ENCODE data around the gene UFSP2. TPM values are rescaled to one million over a fixed set of nuclear protein-coding genes. Genes with fewer than 3 reads are reported as not detected.

Gene UFSP2
- total RNA-seq, 1 donor from 2014 or later: 62.6 TPM

DNA sequence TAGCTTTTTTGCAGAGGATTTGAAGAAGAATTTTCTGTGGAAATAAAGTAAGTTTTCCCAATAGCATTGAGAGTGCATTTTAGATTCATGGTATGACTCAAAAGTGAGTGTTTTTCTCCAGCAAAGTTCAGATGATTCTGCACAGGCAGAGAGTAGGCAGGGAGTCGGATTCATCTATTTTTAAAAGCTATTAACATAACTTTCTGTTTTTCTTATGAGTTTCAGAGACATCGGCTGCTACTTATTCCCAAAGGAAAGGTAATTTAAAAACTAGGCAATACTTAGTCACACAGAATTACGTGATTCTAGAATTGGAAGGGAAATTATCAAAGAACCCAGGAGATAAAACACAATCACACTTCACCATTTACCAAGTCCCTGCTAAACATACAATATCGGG, 41.3 kb upstream of the UFSP2 start:
- peaks cover 6 to 10% (median 8%) of the 10 kb centered on the region in 3 donors for H3K4me1 ChIP-seq (ENCODE audit: control insufficient read depth in 3 of 3, insufficient read depth in 3 of 3, low read length in 3 of 3)
- H3K27me3 ChIP-seq (ENCODE audit: control insufficient read depth in 3 of 3, insufficient read depth in 3 of 3, low read length in 3 of 3): no peaks in the 10 kb centered on the region
- no peak overlapping the region for H3K9ac ChIP-seq (ENCODE audit: low read depth in 1 of 3, low read length in 3 of 3)
- no peak overlapping the region for H3K27ac ChIP-seq (ENCODE audit: low read depth, low read length)
- no peaks in the 10 kb centered on the region for H3K36me3 ChIP-seq (ENCODE audit: control insufficient read depth in 3 of 3, insufficient read depth in 3 of 3, low read length in 3 of 3)
- no peaks in the 10 kb centered on the region for H3K9me3 ChIP-seq (ENCODE audit: control insufficient read depth in 3 of 3, low read length in 3 of 3)
- no peak overlapping the region for H3K4me3 ChIP-seq (ENCODE audit: low read length in 3 of 3)

DNA sequence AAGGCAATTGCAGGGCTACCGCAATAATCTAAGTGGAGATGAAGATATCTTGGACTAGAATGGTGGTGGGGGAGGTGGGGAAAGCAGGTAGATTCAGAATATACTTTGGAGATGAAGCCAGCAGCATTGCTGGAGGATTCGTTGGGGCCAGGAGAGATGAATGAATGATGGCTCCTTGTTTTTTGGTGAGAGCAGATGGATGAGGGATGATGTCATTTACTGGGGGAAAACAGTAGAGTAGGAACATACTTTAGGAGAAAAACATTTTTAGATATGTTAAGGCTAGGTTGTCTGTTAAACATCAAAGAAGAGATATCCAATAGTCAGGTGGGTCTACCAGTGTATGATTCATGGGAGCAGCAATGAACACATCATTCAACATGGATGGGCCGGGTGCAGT, 39.9 kb upstream of the UFSP2 start:
- Histone ChIP-seq H3K27me3 (ENCODE audit: control insufficient read depth in 3 of 3, insufficient read depth in 3 of 3, low read length in 3 of 3) (no peaks in the 10 kb centered on the region), H3K4me1 (ENCODE audit: control insufficient read depth in 3 of 3, insufficient read depth in 3 of 3, low read length in 3 of 3) (peaks cover 4 to 7% (median 4%) of the 10 kb centered on the region in 3 donors), H3K36me3 (ENCODE audit: control insufficient read depth in 3 of 3, insufficient read depth in 3 of 3, low read length in 3 of 3) (no peaks in the 10 kb centered on the region), H3K9me3 (ENCODE audit: control insufficient read depth in 3 of 3, low read length in 3 of 3) (no peaks in the 10 kb centered on the region), H3K27ac (ENCODE audit: low read depth, low read length) (no peak overlapping the region), H3K4me3 (ENCODE audit: low read length in 3 of 3) (no peak overlapping the region), H3K9ac (ENCODE audit: low read depth in 1 of 3, low read length in 3 of 3) (no peak overlapping the region)

DNA sequence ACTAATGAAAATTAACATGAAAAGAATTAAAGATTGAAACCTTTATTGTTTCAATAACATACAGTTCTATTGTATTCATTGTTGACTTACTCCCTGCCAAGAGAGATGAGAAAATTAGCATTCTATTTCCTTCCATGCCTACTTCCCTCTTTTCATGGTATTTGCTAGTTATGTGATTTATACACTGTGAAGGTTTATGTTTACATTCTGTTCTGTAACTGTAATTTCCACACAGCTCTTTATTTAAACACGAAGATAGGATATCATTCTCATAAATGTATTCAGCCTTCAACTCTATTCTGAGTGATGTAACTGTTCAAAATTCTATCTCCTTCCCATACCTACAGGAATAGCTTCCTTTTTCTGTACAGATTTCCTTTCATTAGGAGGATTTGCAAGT, 39.1 kb upstream of the UFSP2 start:
- no peaks in the 10 kb centered on the region for H3K4me1 ChIP-seq (ENCODE audit: control insufficient read depth in 3 of 3, insufficient read depth in 3 of 3, low read length in 3 of 3)
- H3K27me3 ChIP-seq (ENCODE audit: control insufficient read depth in 3 of 3, insufficient read depth in 3 of 3, low read length in 3 of 3): no peaks in the 10 kb centered on the region
- no peak overlapping the region for H3K27ac ChIP-seq (ENCODE audit: low read depth, low read length)
- H3K9ac ChIP-seq (ENCODE audit: low read depth in 1 of 3, low read length in 3 of 3): no peak overlapping the region
- H3K4me3 ChIP-seq (ENCODE audit: low read length in 3 of 3): no peak overlapping the region
- H3K9me3 ChIP-seq (ENCODE audit: control insufficient read depth in 3 of 3, low read length in 3 of 3): no peaks in the 10 kb centered on the region
- no peaks in the 10 kb centered on the region for H3K36me3 ChIP-seq (ENCODE audit: control insufficient read depth in 3 of 3, insufficient read depth in 3 of 3, low read length in 3 of 3)

DNA sequence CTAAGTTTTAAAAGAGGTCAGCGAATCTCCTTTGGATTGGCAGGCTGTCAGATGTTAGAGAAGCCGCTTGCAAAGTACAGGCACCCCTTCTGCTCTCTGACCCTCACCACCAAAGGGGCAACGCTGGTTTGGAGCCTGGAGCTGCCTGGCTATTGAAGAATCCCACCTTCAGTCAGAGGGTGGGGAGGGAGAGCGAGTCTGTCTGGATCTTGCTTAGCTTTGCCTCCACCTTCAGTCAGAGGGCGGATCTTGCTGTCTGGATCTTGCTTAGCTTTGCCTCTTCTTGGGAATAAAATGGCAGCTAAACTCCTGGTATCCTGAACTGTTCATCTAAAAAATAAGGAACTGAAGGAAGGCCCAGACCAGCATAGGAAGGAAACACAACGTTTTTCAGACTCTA, 38.4 kb upstream of the UFSP2 start:
- Histone ChIP-seq H3K36me3 (ENCODE audit: control insufficient read depth in 3 of 3, insufficient read depth in 3 of 3, low read length in 3 of 3) (no peaks in the 10 kb centered on the region), H3K27ac (ENCODE audit: low read depth, low read length) (no peak overlapping the region), H3K9me3 (ENCODE audit: control insufficient read depth in 3 of 3, low read length in 3 of 3) (no peaks in the 10 kb centered on the region), H3K9ac (ENCODE audit: low read depth in 1 of 3, low read length in 3 of 3) (no peak overlapping the region), H3K4me3 (ENCODE audit: low read length in 3 of 3) (no peak overlapping the region), H3K27me3 (ENCODE audit: control insufficient read depth in 3 of 3, insufficient read depth in 3 of 3, low read length in 3 of 3) (no peaks in the 10 kb centered on the region), H3K4me1 (ENCODE audit: control insufficient read depth in 3 of 3, insufficient read depth in 3 of 3, low read length in 3 of 3) (no peaks in the 10 kb centered on the region)

DNA sequence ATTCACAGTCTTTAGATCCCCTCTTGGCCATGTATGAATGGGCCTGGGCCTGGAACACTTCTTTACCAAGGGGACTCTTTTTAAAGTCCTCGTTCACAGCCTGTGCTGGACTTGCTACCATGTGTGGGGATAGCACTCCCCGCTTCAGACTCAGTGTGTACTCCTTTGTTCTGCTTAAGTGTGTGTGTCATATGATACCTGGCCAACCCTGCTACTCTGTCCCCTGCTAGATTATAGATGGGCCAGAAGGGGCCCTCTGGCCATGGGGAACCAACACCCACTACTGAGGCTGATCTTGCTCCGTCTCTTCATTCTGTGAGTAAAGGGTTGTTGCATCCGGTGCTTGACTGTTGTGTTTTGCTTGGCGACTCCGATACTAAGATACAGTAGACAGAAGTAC, 37.8 kb upstream of the UFSP2 start:
- no peaks in the 10 kb centered on the region for H3K36me3 ChIP-seq (ENCODE audit: control insufficient read depth in 3 of 3, insufficient read depth in 3 of 3, low read length in 3 of 3)
- no peaks in the 10 kb centered on the region for H3K27me3 ChIP-seq (ENCODE audit: control insufficient read depth in 3 of 3, insufficient read depth in 3 of 3, low read length in 3 of 3)
- H3K9me3 ChIP-seq (ENCODE audit: control insufficient read depth in 3 of 3, low read length in 3 of 3): no peaks in the 10 kb centered on the region
- H3K9ac ChIP-seq (ENCODE audit: low read depth in 1 of 3, low read length in 3 of 3): no peak overlapping the region
- H3K27ac ChIP-seq (ENCODE audit: low read depth, low read length): no peak overlapping the region
- H3K4me1 ChIP-seq (ENCODE audit: control insufficient read depth in 3 of 3, insufficient read depth in 3 of 3, low read length in 3 of 3): no peaks in the 10 kb centered on the region
- H3K4me3 ChIP-seq (ENCODE audit: low read length in 3 of 3): no peak overlapping the region

DNA sequence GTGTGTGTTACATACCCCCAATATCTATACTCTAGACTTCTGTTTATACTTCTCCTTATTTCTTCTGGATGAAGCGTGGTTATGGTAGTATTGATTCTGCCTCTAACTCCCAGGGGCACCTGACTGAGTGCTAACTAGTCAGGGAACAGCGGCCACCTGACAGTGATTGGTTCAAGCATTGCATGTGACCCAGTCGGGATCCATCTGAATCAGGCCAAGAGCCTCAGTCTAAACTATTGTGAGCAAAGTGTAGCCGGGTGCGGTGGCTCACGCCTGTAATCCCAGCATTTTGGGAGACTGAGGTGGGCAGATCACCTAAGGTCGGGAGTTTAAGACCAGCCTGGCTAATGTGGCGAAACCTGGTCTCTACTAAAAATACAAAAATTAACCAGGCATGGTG, 35.8 kb upstream of the UFSP2 start:
- no peak overlapping the region for H3K27ac ChIP-seq (ENCODE audit: low read depth, low read length)
- peaks cover 0 to 5% (median 3%) of the 10 kb centered on the region in 3 donors for H3K4me1 ChIP-seq (ENCODE audit: control insufficient read depth in 3 of 3, insufficient read depth in 3 of 3, low read length in 3 of 3)
- no peaks in the 10 kb centered on the region for H3K27me3 ChIP-seq (ENCODE audit: control insufficient read depth in 3 of 3, insufficient read depth in 3 of 3, low read length in 3 of 3)
- no peak overlapping the region for H3K4me3 ChIP-seq (ENCODE audit: low read length in 3 of 3)
- no peaks in the 10 kb centered on the region for H3K36me3 ChIP-seq (ENCODE audit: control insufficient read depth in 3 of 3, insufficient read depth in 3 of 3, low read length in 3 of 3)
- H3K9me3 ChIP-seq (ENCODE audit: control insufficient read depth in 3 of 3, low read length in 3 of 3): no peaks in the 10 kb centered on the region
- H3K9ac ChIP-seq (ENCODE audit: low read depth in 1 of 3, low read length in 3 of 3): no peak overlapping the region

DNA sequence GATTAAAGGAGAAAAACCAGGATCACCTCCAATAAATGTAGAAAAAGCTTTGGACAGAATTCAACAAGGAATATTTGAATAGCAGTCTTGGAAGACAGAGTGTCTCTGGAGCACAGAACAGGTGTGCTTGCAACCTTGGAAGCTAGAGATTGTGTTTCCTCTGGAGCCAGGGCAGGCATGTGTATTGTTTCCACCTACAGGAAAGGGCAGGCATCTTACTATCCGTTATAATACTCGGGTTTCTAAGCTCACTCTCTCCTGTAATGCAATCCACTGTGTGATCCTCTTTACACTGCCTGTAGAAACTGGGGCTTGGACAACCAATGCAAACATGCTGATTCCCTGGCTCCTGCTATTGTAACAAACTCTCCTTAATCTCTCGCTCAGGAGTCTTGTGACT, 31.4 kb upstream of the UFSP2 start:
- no peak overlapping the region for H3K9ac ChIP-seq (ENCODE audit: low read depth in 1 of 3, low read length in 3 of 3)
- peaks cover 0 to 5% (median 3%) of the 10 kb centered on the region in 3 donors for H3K4me1 ChIP-seq (ENCODE audit: control insufficient read depth in 3 of 3, insufficient read depth in 3 of 3, low read length in 3 of 3)
- H3K9me3 ChIP-seq (ENCODE audit: control insufficient read depth in 3 of 3, low read length in 3 of 3): no peaks in the 10 kb centered on the region
- H3K36me3 ChIP-seq (ENCODE audit: control insufficient read depth in 3 of 3, insufficient read depth in 3 of 3, low read length in 3 of 3): no peaks in the 10 kb centered on the region
- no peak overlapping the region for H3K4me3 ChIP-seq (ENCODE audit: low read length in 3 of 3)
- no peak overlapping the region for H3K27ac ChIP-seq (ENCODE audit: low read depth, low read length)
- no peaks in the 10 kb centered on the region for H3K27me3 ChIP-seq (ENCODE audit: control insufficient read depth in 3 of 3, insufficient read depth in 3 of 3, low read length in 3 of 3)

DNA sequence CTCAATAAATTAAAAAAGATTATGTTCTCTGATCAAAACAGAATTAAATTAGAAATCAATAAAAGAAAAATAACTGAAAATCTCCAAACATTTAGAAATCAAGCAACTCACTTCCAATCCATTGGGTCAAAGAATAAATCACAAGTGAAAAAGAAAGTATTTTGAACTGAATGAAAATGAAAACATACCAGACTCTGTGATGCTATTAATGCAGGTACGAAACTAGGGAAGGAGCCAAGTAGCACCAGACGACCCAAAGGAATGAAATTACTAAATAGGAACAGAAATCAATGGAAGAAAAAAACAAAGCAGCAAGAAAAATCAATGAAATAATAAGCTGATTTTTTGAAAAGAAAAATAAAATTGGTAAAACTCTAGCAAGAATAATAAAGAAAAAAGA, 30.4 kb upstream of the UFSP2 start:
- Histone ChIP-seq H3K27me3 (ENCODE audit: control insufficient read depth in 3 of 3, insufficient read depth in 3 of 3, low read length in 3 of 3) (no peaks in the 10 kb centered on the region), H3K27ac (ENCODE audit: low read depth, low read length) (no peak overlapping the region), H3K36me3 (ENCODE audit: control insufficient read depth in 3 of 3, insufficient read depth in 3 of 3, low read length in 3 of 3) (no peaks in the 10 kb centered on the region), H3K9ac (ENCODE audit: low read depth in 1 of 3, low read length in 3 of 3) (no peak overlapping the region), H3K4me3 (ENCODE audit: low read length in 3 of 3) (no peak overlapping the region), H3K4me1 (ENCODE audit: control insufficient read depth in 3 of 3, insufficient read depth in 3 of 3, low read length in 3 of 3) (peaks cover 0 to 5% (median 3%) of the 10 kb centered on the region in 3 donors), H3K9me3 (ENCODE audit: control insufficient read depth in 3 of 3, low read length in 3 of 3) (no peaks in the 10 kb centered on the region)

DNA sequence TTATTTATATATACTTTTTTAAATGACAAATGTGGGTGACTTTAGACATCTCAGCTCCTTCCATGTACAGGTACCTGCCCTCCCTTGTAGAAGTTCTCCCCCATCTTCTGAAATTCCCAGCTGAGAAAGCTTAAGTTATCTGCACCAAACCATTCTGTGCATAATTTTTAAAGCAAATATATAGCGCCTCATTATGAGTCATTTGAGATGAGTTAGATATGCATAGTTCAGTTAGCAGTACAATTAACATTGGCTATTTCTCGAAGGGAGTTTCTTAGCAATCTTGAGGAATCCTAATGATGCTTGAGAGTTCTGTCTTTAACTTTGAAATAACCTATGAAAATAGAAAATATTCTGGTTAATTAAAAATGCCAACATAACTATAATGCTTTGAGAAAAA, 19.4 kb upstream of the UFSP2 start:
- H3K27me3 ChIP-seq (ENCODE audit: control insufficient read depth in 3 of 3, insufficient read depth in 3 of 3, low read length in 3 of 3): no peaks in the 10 kb centered on the region
- no peaks in the 10 kb centered on the region for H3K4me1 ChIP-seq (ENCODE audit: control insufficient read depth in 3 of 3, insufficient read depth in 3 of 3, low read length in 3 of 3)
- H3K4me3 ChIP-seq (ENCODE audit: low read length in 3 of 3): no peak overlapping the region
- no peak overlapping the region for H3K27ac ChIP-seq (ENCODE audit: low read depth, low read length)
- no peaks in the 10 kb centered on the region for H3K9me3 ChIP-seq (ENCODE audit: control insufficient read depth in 3 of 3, low read length in 3 of 3)
- H3K36me3 ChIP-seq (ENCODE audit: control insufficient read depth in 3 of 3, insufficient read depth in 3 of 3, low read length in 3 of 3): no peaks in the 10 kb centered on the region
- H3K9ac ChIP-seq (ENCODE audit: low read depth in 1 of 3, low read length in 3 of 3): no peak overlapping the region

DNA sequence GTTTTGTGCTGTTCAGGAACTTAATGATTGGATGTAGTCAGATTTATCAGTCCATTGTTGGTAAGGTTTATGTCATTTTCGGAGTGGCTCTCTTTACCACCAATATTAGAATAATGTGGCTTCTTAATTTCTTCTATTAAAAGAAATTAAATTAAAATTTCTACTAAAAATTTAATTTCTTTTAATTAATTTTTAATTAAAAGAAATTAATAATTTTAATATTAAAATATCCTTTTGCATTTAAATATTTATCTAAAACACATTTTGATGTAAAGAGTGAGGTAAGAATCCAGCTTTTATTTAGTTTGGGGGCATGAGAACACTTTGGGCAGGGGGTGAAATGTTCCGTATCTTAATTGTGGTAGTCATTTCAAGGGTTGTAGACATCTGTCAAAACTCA, 15.7 kb upstream of the UFSP2 start:
- H3K27me3 ChIP-seq (ENCODE audit: control insufficient read depth in 3 of 3, insufficient read depth in 3 of 3, low read length in 3 of 3): no peaks in the 10 kb centered on the region
- H3K27ac ChIP-seq (ENCODE audit: low read depth, low read length): no peak overlapping the region
- H3K9me3 ChIP-seq (ENCODE audit: control insufficient read depth in 3 of 3, low read length in 3 of 3): no peaks in the 10 kb centered on the region
- H3K4me1 ChIP-seq (ENCODE audit: control insufficient read depth in 3 of 3, insufficient read depth in 3 of 3, low read length in 3 of 3): no peaks in the 10 kb centered on the region
- H3K4me3 ChIP-seq (ENCODE audit: low read length in 3 of 3): no peak overlapping the region
- no peak overlapping the region for H3K9ac ChIP-seq (ENCODE audit: low read depth in 1 of 3, low read length in 3 of 3)
- no peaks in the 10 kb centered on the region for H3K36me3 ChIP-seq (ENCODE audit: control insufficient read depth in 3 of 3, insufficient read depth in 3 of 3, low read length in 3 of 3)

DNA sequence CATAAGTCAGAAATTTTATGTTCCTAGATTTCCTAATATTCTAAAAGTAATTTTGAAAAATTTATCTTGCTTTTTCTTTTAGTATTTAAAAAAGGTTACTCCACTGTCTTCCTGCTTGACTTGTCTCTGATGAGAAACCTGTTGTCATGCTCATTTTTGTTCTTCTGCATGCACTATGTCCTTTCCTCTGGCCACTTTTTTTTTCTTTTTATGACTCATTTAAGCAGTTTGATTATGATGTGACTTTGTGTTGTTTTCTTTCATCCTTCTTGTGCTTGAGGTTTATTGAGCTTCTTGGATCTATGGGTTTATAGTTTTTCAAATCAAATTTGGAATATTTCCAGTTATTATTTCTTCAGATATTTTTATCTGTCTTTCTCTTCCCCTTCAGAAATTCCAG, 12.0 kb upstream of the UFSP2 start:
- Histone ChIP-seq H3K27ac (ENCODE audit: low read depth, low read length) (no peak overlapping the region), H3K9me3 (ENCODE audit: control insufficient read depth in 3 of 3, low read length in 3 of 3) (no peaks in the 10 kb centered on the region)

More for the DNA sequence above, 12.0 kb upstream of the UFSP2 start:
- Histone ChIP-seq H3K4me3 (ENCODE audit: low read length in 3 of 3) (no peak overlapping the region), H3K4me1 (ENCODE audit: control insufficient read depth in 3 of 3, insufficient read depth in 3 of 3, low read length in 3 of 3) (no peaks in the 10 kb centered on the region), H3K9ac (ENCODE audit: low read depth in 1 of 3, low read length in 3 of 3) (no peak overlapping the region), H3K27me3 (ENCODE audit: control insufficient read depth in 3 of 3, insufficient read depth in 3 of 3, low read length in 3 of 3) (no peaks in the 10 kb centered on the region), H3K36me3 (ENCODE audit: control insufficient read depth in 3 of 3, insufficient read depth in 3 of 3, low read length in 3 of 3) (no peaks in the 10 kb centered on the region)
